Astrocyte of the cerebellum (primary cell): ENCODE data around the gene P2RX6.
"Not testable (repeated sequence)": the region's sequence is repeated elsewhere in the genome, so short reads cannot be mapped to it uniquely, and the experiment has no call there.

Experiments
- DNase-seq: peaks from one replicate; pipeline ENCODE4 v3.0.0-alpha.2; 2011; ENCODE audit warnings: low read depth
- H3K4me3 ChIP-seq: 2 replicates; pipeline ENCODE4 v1.5.1; 2011; ENCODE audit warnings: mild to moderate bottlenecking, low read depth, low read length, moderate library complexity
- in situ Hi-C: cut with HindIII; loops from 2 replicates; pipeline ENCODE4 v1.10.0; 2017; ENCODE audit warnings: low sequenced_read_pairs
- TF ChIP-seq, protein P1 (sequence below): IDR thresholded peaks from 2 replicates; pipeline ENCODE4 v1.5.1; 2012; ENCODE audit warnings: low read length, low read depth, moderate library complexity, mild to moderate bottlenecking; ENCODE audit errors: missing control alignments

P2RX6 gene

GRCh38 chr22:21043860-21044535, 29.0 kb downstream of the P2RX6 start:
- in situ Hi-C loops, result no loop called here
- H3K4me3 ChIP-seq, result no peak overlapping the region
- no peak for DNase-seq
- TF ChIP-seq, protein P1, sequence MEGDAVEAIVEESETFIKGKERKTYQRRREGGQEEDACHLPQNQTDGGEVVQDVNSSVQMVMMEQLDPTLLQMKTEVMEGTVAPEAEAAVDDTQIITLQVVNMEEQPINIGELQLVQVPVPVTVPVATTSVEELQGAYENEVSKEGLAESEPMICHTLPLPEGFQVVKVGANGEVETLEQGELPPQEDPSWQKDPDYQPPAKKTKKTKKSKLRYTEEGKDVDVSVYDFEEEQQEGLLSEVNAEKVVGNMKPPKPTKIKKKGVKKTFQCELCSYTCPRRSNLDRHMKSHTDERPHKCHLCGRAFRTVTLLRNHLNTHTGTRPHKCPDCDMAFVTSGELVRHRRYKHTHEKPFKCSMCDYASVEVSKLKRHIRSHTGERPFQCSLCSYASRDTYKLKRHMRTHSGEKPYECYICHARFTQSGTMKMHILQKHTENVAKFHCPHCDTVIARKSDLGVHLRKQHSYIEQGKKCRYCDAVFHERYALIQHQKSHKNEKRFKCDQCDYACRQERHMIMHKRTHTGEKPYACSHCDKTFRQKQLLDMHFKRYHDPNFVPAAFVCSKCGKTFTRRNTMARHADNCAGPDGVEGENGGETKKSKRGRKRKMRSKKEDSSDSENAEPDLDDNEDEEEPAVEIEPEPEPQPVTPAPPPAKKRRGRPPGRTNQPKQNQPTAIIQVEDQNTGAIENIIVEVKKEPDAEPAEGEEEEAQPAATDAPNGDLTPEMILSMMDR, result no peak

DNA sequence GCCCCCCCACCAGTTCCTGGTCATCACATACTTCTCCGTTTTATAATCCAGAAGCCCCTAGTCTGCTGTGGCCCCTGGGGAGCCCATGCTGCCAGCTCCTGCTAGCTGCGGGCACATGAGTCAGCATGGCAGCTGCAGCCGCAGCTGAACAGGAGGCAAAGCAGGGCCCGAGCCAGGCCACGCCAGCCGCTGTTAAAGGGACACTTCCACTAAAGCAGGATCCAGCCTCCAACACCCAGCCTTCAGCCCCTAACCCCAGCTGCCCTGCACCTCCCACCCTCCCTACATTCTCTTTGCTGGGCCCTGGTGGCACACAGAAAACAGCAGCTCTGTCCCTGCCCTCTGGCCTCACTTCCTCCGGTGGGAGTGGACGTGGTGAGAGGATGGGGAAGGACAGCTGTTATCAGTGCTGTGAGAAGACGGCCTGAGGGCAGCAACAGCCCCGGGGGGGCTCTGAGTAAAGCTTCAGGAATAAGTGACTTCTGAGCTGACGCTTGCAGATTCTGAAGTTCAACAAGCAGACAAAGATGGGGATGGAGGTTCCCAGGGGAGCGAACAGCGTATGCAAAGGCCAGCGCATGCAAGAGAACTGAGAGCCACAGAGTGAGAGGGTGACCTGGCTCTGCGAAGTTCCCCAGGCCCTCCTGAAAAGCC, 30.1 kb downstream of the P2RX6 start:
- TF ChIP-seq, protein P1, result no peak
- DNase-seq, result peak; percentile 31
- H3K4me3 ChIP-seq, result peak overlapping the region; percentile 48
- in situ Hi-C loops, result no loop called here

GRCh38 chr22:21045585-21046294, 30.8 kb downstream of the P2RX6 start, which contains the start of gene LRRC74B:
Gene LRRC74B (plus strand): TSS chr22:21045946. CDS start chr22:21045987, 41 bp downstream.
- DNase-seq, result peak; percentile 79
- in situ Hi-C loops, result no loop called here
- H3K4me3 ChIP-seq, result peak within 1 kb of the TSS; percentile 48
- TF ChIP-seq, protein P1, result no peak

DNA sequence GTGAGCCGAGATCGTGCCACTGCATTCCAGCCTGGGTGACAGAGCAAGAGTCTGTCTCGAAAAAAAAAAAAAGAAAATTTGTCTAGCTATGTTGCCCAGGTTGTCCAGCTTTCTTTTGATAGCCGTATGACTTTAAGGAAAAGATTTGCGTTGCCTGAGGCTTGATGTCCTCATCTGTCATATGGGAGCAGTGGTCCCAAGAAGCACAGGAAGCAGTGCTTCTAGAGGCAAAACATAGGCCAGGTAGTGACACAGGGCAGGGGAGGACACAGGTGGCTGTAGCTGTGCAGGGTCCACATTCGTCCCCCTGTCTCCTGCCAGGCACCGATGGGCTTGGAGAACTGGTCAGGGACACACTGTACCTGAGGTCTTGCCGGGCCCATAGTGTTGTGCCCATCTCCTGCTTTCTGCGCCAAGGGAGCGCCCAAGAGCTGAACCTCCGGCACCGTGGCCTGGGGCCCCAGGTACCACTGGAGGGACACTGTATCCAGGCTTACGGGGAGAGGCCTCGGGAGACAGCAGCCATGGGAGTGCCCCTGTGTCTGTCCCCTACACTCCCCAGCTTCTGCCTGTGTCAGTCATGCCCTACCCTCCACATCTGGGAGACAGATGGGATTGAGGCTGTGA, 32.2 kb downstream of the P2RX6 start:
- TF ChIP-seq, protein P1, result no peak
- H3K4me3 ChIP-seq, result no peak overlapping the region
- in situ Hi-C loops, result no loop called here
- no peak for DNase-seq

DNA sequence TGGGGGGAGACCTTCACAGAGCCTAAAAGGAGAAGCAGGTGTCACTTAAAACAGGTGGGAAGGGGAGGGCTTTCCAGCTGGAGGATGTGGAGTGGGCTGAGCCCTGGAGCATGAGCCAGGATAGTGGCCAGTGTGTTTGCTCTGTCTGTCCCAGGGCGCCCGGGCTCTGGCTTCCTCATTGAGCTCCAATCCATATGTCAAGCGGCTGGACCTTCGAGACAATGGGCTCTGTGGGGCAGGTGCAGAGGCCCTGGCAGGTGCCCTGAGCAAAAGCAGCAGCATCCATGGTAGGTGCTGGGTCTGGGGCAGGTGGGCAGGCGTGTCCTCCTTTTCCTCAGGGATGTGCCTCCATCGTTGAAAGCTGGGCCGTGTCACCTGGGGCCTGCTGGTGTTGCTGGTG, 32.8 kb downstream of the P2RX6 start:
- in situ Hi-C loops, result no loop called here
- TF ChIP-seq, protein P1, result no peak

DNA sequence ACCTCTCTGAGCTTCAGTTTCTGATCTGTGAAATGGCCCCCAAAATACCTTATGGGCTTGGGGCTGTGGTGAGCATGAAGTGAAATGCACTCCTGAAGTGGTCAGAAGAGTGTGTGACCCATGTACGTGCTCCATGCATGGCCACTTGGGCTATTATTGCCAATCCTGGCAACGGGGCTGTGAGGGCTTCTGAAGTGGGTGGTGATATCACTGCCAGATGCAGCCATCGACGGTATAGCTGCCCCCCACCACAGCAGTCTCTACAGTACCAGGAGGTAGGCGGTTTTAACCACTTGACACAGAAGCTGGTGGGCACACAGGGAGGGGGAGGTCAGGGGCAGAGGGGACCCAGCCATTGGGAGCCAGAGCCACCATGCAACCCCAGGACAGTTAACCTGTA, 33.5 kb downstream of the P2RX6 start:
- in situ Hi-C loops, DNase-seq, H3K4me3 ChIP-seq: not testable (repeated sequence)

More for the DNA sequence above, 32.8 kb downstream of the P2RX6 start:
- H3K4me3 ChIP-seq, result no peak overlapping the region
- DNase-seq, result no peak

DNA sequence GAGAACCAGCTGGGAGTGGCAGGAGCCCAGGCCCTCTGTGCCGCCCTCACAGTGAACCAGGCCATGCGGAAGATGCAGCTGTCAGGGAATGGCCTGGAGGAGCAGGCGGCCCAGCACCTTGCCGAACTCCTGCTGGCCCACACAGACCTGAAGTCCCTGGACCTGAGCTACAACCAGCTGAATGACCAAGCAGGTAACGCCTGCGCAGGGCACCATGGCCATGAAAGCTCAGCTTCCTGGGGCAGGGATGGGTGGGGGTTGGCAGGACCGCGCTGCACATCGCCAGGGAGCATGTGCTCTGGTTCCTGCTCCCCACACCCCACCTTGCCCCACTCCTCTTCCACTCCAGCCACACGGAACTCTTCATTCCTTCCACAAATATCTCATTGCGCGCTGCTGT, 34.0 kb downstream of the P2RX6 start:
- DNase-seq, H3K4me3 ChIP-seq, in situ Hi-C loops: not testable (repeated sequence)
